ENCODE results near the gene B3GAT3. TPM values are rescaled to one million over a fixed set of nuclear protein-coding genes. Genes with fewer than 3 reads are reported as not detected.

The B3GAT3 gene
- total and polyA plus RNA-seq, 10 of the 15 experiments (the other 5 are each of a cell fraction or from before 2014, with no cell fraction given), result 0.31 to 52.7 (median 29.8) TPM

DNA sequence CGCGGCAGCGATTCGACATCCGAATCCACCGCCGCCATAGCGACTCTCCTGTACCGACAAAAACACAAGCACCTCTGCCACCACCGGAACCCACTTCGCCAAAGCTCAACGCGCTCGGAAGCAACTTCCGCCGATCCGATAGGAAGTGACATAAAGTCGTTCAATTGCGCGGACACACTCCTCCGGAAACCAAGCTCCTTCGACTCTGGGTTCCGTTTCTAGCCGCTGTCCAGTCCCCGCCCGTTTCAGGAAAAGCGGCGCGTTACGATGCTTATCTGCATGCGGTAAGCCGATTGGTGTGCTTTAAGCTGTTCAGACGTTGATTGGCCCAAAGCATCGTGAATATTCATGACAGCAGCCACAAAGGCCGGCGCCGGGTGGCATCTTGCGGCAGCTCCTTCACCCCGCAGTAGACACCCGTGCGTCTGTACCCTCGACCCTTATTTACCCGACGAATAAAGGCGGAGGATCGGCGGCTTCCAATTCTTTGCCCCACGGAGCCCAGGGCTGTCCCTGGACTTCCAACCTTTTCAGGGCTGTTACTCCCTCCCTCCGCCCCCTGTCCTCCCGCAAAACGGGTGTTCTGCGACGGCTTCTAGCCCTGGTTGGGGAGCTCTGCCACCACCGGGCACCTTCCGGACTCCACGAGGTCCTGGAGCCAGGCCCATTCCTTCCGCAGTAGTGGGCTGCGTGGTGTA, 30.2 kb downstream of the B3GAT3 start, which contains the start of gene TUT1 (continued):
- TF ChIP-seq SPI1 (IDR thresholded peaks at IDR 0.05; ENCODE audit: borderline replicate concordance, insufficient read depth, low read depth, low read length) (0 out of 2 replicates have a peak, but pooled peaks have one; percentile 22), CEBPB (IDR thresholded peaks at IDR 0.05; ENCODE audit: borderline replicate concordance in 1 of 2, low read depth in 2 of 2, low read length in 2 of 2) (no peak), NR2F1 (conservative IDR thresholded peaks at IDR 0.05) (peak; percentile 67), NR2C1 (IDR thresholded peaks at IDR 0.05) (peak; percentile 78), CREM (IDR thresholded peaks at IDR 0.05; ENCODE audit: low read depth) (peak; percentile 99), IKZF1 (conservative IDR thresholded peaks at IDR 0.05) (peak; percentile 89), SIX5 (IDR thresholded peaks at IDR 0.05; ENCODE audit: low read depth, low read length, severe bottlenecking) (peak; percentile 76), PAX8 (IDR thresholded peaks at IDR 0.05) (no peak), ESRRA (IDR thresholded peaks at IDR 0.05; ENCODE audit: low read length) (0 out of 2 replicates have a peak, but pooled peaks have one; percentile 28), ZNF622 (IDR thresholded peaks at IDR 0.05) (no peak), EP300 (IDR thresholded peaks at IDR 0.05; ENCODE audit: borderline replicate concordance in 1 of 2, control insufficient read depth in 1 of 2, low read depth in 2 of 2, low read length in 2 of 2) (peak in 1 of 2 experiments; percentile 36; a peak in 1 of 4 replicates), IRF4 (IDR thresholded peaks at IDR 0.05; ENCODE audit: low read depth, low read length) (peak; percentile 90), TCF7 (IDR thresholded peaks at IDR 0.05; ENCODE audit: borderline replicate concordance) (no peak), STAT1 (conservative IDR thresholded peaks at IDR 0.05) (peak; percentile 87)
- TF ChIP-seq, protein P1, sequence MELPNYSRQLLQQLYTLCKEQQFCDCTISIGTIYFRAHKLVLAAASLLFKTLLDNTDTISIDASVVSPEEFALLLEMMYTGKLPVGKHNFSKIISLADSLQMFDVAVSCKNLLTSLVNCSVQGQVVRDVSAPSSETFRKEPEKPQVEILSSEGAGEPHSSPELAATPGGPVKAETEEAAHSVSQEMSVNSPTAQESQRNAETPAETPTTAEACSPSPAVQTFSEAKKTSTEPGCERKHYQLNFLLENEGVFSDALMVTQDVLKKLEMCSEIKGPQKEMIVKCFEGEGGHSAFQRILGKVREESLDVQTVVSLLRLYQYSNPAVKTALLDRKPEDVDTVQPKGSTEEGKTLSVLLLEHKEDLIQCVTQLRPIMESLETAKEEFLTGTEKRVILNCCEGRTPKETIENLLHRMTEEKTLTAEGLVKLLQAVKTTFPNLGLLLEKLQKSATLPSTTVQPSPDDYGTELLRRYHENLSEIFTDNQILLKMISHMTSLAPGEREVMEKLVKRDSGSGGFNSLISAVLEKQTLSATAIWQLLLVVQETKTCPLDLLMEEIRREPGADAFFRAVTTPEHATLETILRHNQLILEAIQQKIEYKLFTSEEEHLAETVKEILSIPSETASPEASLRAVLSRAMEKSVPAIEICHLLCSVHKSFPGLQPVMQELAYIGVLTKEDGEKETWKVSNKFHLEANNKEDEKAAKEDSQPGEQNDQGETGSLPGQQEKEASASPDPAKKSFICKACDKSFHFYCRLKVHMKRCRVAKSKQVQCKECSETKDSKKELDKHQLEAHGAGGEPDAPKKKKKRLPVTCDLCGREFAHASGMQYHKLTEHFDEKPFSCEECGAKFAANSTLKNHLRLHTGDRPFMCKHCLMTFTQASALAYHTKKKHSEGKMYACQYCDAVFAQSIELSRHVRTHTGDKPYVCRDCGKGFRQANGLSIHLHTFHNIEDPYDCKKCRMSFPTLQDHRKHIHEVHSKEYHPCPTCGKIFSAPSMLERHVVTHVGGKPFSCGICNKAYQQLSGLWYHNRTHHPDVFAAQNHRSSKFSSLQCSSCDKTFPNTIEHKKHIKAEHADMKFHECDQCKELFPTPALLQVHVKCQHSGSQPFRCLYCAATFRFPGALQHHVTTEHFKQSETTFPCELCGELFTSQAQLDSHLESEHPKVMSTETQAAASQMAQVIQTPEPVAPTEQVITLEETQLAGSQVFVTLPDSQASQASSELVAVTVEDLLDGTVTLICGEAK (IDR thresholded peaks at IDR 0.05; ENCODE audit: borderline replicate concordance), result peak; percentile 99
- TF ChIP-seq, protein P2, sequence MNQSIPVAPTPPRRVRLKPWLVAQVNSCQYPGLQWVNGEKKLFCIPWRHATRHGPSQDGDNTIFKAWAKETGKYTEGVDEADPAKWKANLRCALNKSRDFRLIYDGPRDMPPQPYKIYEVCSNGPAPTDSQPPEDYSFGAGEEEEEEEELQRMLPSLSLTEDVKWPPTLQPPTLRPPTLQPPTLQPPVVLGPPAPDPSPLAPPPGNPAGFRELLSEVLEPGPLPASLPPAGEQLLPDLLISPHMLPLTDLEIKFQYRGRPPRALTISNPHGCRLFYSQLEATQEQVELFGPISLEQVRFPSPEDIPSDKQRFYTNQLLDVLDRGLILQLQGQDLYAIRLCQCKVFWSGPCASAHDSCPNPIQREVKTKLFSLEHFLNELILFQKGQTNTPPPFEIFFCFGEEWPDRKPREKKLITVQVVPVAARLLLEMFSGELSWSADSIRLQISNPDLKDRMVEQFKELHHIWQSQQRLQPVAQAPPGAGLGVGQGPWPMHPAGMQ (IDR thresholded peaks at IDR 0.05; ENCODE audit: borderline replicate concordance), result 0 out of 2 replicates have a peak, but pooled peaks have one; percentile 35
- TF ChIP-seq, protein P3, sequence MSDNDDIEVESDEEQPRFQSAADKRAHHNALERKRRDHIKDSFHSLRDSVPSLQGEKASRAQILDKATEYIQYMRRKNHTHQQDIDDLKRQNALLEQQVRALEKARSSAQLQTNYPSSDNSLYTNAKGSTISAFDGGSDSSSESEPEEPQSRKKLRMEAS (IDR thresholded peaks at IDR 0.05; ENCODE audit: low read depth, low read length), result peak; percentile 65; the same call in 1 of the 2 replicates
- TF ChIP-seq, protein P4, sequence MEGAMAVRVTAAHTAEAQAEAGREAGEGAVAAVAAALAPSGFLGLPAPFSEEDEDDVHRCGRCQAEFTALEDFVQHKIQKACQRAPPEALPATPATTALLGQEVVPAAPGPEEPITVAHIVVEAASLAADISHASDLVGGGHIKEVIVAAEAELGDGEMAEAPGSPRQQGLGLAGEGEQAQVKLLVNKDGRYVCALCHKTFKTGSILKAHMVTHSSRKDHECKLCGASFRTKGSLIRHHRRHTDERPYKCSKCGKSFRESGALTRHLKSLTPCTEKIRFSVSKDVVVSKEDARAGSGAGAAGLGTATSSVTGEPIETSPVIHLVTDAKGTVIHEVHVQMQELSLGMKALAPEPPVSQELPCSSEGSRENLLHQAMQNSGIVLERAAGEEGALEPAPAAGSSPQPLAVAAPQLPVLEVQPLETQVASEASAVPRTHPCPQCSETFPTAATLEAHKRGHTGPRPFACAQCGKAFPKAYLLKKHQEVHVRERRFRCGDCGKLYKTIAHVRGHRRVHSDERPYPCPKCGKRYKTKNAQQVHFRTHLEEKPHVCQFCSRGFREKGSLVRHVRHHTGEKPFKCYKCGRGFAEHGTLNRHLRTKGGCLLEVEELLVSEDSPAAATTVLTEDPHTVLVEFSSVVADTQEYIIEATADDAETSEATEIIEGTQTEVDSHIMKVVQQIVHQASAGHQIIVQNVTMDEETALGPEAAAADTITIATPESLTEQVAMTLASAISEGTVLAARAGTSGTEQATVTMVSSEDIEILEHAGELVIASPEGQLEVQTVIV (IDR thresholded peaks at IDR 0.05; ENCODE audit: borderline replicate concordance, partially characterized antibody), result peak; percentile 93
- TF ChIP-seq, protein P5, sequence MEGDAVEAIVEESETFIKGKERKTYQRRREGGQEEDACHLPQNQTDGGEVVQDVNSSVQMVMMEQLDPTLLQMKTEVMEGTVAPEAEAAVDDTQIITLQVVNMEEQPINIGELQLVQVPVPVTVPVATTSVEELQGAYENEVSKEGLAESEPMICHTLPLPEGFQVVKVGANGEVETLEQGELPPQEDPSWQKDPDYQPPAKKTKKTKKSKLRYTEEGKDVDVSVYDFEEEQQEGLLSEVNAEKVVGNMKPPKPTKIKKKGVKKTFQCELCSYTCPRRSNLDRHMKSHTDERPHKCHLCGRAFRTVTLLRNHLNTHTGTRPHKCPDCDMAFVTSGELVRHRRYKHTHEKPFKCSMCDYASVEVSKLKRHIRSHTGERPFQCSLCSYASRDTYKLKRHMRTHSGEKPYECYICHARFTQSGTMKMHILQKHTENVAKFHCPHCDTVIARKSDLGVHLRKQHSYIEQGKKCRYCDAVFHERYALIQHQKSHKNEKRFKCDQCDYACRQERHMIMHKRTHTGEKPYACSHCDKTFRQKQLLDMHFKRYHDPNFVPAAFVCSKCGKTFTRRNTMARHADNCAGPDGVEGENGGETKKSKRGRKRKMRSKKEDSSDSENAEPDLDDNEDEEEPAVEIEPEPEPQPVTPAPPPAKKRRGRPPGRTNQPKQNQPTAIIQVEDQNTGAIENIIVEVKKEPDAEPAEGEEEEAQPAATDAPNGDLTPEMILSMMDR (IDR thresholded peaks at IDR 0.05 in 2 of 3, conservative IDR thresholded peaks at IDR 0.05 in 1 of 3; ENCODE audit: control insufficient read depth in 2 of 3, extremely low read depth in 1 of 3, insufficient read depth in 1 of 3, low read depth in 3 of 3, low read length in 3 of 3), result no peak
